NK-92 (cell line): ENCODE data around the gene CHMP1A.
"Not testable (repeated sequence)": the region's sequence is repeated elsewhere in the genome, so short reads cannot be mapped to it uniquely, and the experiment has no call there.

Source experiments
- DNase-seq: peaks from one replicate; lab custom pipeline; 2025; ENCODE audit not compliant: unreplicated experiment; lab: John Stamatoyannopoulos, UW

CHMP1A gene

GRCh38 chr16:89657442-89658220, at the start of gene CHMP1A, which contains the start of gene SPATA33:
Gene CHMP1A, minus strand, starts transcription at chr16:89657708. Its CDS starts 120 bp downstream, at chr16:89657588.
Gene SPATA33, plus strand, starts transcription at chr16:89657836. Its CDS starts 76 bp downstream, at chr16:89657912.
- DNase-seq = peak; percentile 62

DNA sequence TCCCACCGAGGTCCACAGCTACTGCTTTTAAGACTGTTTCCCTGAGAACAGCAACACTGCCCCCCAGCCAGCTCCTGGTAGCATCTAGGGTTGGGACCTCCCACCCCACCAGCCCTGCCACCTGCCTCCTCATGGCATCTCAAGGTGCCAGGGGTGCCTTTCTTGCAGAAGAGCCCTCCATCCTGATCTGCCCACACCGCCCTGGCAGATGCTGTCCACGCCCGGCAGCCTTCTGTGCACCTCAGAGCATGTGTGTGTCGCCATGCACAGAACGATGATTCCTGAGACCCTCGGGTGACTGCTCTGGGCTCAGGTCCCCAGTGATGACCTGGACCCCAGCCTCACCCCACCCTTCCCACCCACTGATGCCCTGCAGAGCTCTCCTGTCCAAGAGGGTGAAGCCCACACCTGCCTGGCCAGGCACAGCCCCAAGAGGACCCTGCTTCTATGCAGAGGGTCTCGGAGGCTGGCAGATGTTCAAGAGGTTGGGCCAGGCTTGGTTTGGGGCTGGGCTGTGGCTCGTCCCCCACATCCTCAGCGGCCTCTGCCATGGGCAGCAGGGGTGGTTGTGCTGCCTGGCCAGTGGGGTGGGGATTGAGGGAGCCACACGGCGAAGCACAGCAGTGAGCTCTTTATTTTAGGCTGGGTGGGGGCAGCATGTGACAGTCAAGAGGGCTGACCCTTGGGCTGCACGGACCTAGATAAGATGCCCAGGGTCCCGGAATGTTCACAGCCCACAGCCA, 49.2 kb upstream of the CHMP1A start:
- no peak for DNase-seq

- no peak for DNase-seq
These were observed 47.5 kb upstream of the CHMP1A start for GRCh38 chr16:89705006-89705405.

- DNase-seq = no peak
These were observed 46.8 kb upstream of the CHMP1A start for GRCh38 chr16:89704281-89704680.

- peak; percentile 79 for DNase-seq
These were observed 44.2 kb upstream of the CHMP1A start, which contains the start of gene SPATA2L for GRCh38 chr16:89701425-89702406. Gene SPATA2L, minus strand, starts transcription at chr16:89701705. Its CDS starts 473 bp downstream, at chr16:89701232.

DNA sequence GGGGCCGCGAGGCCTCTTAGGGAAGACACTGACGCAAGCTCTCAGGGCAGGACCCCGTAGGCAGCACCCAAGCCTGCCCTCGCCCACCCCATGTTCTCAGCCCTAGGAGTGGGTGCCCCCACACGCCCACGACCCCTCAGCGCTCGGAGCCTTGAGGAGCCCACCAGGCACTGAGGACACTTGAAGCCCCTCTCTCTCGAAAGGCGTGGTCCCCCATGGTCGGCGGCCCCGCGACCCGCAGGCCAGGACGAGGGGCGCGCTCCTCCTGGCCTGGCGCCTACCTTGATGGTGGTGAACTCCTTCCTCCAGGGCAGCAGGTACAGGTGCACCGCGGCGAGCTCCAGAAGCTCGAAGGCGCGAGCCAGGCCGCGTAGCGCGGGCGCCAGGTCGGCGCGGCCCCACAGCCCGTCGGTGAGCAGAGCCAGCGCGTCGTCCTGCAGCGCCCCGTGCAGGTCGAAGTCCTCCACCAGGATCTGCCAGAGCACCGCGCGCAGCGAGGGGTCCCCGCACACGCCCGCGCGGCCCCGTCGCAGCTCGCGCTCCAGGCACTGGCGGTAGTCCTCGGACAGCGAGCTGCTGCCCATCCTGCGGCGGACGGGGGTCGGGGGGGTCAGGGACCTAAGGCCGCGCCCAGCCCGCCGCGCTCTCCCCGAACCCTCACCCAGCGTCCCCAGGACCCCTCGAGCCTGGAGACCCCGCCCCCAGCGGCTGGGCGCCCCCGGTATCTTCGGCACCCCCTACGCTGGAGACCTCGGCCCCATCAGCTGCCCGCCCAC, 43.3 kb upstream of the CHMP1A start:
- DNase-seq = no peak

DNA sequence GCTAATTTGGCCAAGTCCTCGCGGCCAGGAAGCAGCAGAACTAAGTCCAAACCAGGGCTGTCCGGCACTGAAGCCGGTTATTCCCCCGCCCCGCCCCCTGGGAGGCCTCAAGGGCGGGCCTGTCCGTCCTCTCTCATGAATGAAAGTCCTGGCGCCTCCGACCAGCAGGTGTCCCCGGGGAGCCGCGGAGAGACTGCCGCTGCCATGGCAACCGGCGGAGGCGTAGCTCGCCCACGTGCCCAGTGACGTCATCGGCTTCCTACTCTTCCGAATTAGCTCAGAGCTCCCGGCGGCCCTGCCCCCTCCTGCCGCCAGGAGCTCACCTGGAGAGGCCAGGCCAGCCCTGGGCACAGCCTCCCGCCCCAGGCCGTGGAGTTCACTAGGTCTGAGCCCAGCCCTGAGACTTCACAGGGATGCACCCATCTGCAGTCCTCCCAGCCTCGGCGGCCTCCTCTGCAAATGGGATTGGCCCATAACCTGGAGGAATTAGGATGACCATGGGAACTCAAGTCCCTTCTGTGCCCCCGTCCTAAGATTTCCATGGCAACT, 42.7 kb upstream of the CHMP1A start:
- peak; percentile 87 for DNase-seq

DNA sequence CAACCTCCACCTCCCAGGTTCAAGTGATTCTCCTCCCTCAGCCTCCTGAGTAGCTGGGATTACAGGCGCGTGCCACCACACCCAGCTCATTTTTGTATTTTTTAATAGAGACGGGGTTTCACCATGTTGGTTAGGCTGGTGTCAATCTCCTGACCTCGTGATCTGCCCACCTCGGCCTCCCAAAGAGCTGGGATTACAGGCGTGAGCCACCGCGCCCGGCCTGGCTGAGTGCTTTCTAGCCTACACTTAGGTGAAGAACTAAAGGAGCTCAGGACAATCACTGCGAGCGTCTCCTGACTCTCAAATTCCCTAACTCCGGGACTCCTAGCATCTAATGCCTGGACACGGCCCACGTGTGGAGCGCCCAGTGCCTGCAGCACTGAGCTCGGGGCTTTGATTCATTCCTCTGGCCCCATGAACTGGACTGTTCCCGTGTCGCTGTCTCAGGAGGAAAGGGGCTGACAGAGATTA, 42.2 kb upstream of the CHMP1A start:
- DNase-seq = not testable (repeated sequence)

DNA sequence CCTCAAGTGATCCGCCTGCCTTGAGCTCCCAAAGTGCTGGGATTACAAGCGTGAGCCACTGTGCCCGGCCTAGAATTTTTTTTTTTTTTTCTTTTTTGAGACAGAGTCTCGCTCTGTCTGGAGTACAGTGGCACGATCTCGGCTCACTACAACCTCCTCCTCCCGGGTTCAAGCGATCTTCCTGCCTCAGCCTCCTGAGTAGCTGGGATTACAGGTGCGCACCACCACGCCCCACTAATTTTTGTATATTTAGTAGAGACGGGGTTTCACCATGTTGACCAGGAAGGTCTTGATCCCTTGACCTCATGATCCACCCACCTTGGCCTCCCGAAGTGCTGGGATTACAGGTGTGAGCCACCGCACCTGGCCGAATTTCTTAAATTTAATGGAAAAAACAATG, 41.2 kb upstream of the CHMP1A start:
- not testable (repeated sequence) for DNase-seq

- DNase-seq = no peak
These were observed 40.3 kb upstream of the CHMP1A start for GRCh38 chr16:89697616-89698331.

DNA sequence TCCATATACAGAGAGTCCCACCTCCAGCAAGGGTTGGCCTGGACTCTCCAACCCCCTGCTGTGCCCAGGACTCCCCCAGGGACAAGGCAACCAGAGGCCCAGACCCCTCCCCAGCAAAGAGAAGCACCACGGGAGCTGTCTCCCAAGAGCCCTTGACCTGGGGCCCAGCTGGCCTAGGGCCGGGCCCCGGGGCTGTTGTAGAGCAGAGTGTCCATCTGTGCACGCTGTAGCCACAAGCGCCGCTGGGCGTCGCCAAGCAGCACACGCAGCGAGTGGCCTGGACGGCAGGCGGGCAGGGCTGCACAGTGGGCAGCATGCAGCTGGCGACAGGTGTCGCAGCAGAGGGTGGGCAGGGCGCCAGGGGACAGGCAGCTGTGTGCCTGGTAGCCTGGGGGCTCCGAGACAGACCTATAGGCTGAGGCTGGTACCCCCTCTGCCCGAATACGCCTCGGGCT, 39.7 kb upstream of the CHMP1A start:
- no peak for DNase-seq

DNA sequence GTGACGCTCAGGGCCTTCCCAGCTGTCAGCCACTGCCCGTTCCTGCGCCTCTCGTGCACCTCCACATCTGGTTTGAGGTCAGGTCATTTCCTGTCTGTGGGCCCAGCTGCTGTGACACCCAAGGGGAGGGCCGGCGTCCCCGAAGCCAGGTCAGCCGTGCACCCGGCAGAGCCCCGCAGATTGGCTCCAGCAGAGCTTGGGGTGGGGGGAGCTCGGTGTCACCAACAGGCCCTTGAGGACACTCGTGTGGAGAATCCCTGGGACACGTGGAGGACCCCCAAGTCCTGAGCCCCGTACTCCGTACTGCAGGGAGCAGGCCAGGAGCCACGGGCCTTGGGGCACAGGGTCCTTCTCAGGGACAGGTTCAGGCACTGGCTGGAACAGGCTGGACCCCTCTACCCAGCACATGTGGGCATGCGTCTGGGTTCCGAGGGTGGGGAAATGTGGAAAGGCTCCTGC, 39.2 kb upstream of the CHMP1A start:
- DNase-seq = no peak

GRCh38 chr16:89695875-89696669, 38.6 kb upstream of the CHMP1A start:
- DNase-seq = no peak

DNA sequence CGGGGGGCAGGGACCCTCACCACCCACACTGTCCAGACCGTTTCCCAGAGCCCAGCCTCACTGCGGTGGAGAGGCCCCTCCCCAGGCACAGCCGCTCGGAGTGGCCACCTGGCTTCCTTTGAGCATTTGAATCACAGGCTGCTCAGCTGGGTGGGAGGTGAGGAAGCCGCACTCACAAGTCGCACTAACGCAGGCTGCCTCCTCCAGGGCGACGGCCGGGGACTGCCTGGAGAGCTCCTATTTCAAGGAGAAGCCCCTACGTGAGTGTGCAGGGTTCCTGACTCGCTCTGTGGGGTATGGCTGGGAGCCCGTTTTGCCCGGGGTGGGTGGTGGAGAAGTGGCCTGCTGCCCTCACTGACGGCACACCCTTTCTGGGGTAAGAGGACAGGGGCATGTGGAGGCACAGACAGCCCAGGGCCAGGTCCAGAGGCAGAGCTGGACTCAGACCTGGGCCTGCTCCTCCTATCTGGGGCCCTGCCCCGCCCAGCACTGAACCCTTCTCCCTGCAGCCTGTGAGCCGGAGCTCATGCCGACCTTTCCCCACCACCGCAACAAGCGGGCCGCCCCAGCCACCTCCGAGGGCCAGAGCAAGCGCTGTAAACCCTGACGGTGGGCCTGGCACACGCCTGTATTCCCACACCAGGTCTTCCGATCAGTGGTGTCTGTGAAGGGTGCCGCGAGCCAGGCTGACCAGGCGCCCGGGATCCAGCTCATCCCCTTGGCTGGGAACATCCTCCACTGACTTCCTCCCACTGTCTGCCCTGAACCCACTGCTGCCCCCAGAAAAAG, 37.8 kb upstream of the CHMP1A start:
- no peak for DNase-seq

GRCh38 chr16:89694784-89695085, 37.2 kb upstream of the CHMP1A start:
- DNase-seq = not testable (repeated sequence)

DNA sequence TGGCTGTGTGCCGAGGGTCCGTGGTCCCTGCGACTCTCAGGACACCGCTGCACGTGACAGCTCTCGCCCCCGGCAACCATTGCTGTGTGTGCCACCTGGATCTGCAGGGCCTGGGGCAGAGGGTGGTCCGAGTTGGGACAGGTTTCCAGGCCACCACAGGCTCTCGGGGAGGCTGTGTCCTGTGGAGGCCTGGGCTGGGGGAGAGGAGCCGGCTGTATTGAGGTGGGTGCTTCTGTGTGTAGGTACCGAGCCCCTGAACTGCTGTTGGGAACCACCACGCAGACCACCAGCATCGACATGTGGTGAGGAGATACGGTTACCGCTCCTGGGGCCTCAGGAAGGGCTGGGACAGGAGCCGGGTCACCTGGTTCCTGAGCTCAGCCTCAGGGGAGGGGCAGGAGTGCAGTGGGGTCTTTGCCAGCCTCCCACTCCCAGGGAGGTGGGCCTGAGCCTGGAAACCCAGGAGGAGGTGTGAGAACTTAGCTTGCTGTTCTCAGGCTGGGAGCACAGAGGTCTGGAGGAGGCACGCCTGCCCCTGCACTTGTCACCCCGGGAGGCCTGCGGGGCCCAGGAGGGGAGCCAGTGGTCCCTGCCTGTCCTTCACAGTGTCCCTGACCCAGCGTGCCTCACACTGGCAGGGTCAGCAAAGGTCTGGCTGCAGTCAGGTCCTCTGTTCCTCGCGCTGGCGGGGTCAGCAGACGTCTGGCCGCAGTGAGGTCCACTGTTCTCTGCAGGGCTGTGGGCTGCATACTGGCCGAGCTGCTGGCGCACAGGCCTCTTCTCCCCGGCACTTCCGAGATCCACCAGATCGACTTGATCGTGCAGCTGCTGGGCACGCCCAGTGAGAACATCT, 36.6 kb upstream of the CHMP1A start:
- DNase-seq = no peak
